ENCODE results near the gene DEPP1.

The DEPP1 gene

DNA sequence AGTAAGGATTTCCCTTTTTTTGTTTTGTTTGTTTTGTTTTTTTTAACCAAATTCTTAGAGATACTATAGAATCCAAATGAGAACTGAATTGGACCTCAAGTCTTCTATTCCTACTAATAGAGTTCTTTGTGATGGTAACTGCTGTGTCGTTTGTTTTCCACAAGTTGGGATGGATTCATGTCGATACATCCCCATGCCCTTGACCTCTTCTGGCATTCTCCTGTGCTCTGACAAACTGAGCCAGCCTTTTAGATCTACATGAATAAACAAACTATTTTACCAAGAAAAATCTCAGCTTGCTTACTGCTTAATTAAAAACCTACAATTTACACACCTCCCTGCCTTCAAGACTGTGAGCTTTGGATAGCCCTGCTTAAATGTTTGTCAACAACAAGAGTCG, 26.1 kb upstream of the DEPP1 start:
- Histone ChIP-seq H3K79me2 (ENCODE audit: insufficient read depth, low read length) (peaks cover 58% of the 10 kb centered on the region), H3K9ac (ENCODE audit: low read depth, low read length, poor library complexity, severe bottlenecking) (no peak overlapping the region), H3K27me3 (ENCODE audit: insufficient read depth, low read length, poor library complexity, severe bottlenecking) (no peaks in the 10 kb centered on the region), H3K4me3 (ENCODE audit: low read length, poor library complexity, severe bottlenecking) (no peak overlapping the region), H3K4me1 (ENCODE audit: insufficient read depth, low read length, poor library complexity, severe bottlenecking) (peaks cover 37% of the 10 kb centered on the region), H2AFZ (ENCODE audit: low read length) (no peak overlapping the region), H3K36me3 (ENCODE audit: insufficient read depth, low read length) (peaks cover 32% of the 10 kb centered on the region), H3K9me3 (ENCODE audit: insufficient read depth, low read depth, low read length) (peaks cover 30% of the 10 kb centered on the region), H3F3A (ENCODE audit: low read depth) (peaks cover 17% of the 10 kb centered on the region), H4K20me1 (ENCODE audit: insufficient read depth, low read length, poor library complexity, severe bottlenecking) (peaks cover 33% of the 10 kb centered on the region), H3K9me2 (replicated peaks; ENCODE audit: low read depth, low read length) (no peaks in the 10 kb centered on the region), H3K4me2 (ENCODE audit: low read depth, low read length, poor library complexity, severe bottlenecking) (no peak overlapping the region)
- no peak for TF ChIP-seq EZH2phosphoT487 (IDR thresholded peaks at IDR 0.05; ENCODE audit: borderline replicate concordance)
- TF ChIP-seq, protein P1, sequence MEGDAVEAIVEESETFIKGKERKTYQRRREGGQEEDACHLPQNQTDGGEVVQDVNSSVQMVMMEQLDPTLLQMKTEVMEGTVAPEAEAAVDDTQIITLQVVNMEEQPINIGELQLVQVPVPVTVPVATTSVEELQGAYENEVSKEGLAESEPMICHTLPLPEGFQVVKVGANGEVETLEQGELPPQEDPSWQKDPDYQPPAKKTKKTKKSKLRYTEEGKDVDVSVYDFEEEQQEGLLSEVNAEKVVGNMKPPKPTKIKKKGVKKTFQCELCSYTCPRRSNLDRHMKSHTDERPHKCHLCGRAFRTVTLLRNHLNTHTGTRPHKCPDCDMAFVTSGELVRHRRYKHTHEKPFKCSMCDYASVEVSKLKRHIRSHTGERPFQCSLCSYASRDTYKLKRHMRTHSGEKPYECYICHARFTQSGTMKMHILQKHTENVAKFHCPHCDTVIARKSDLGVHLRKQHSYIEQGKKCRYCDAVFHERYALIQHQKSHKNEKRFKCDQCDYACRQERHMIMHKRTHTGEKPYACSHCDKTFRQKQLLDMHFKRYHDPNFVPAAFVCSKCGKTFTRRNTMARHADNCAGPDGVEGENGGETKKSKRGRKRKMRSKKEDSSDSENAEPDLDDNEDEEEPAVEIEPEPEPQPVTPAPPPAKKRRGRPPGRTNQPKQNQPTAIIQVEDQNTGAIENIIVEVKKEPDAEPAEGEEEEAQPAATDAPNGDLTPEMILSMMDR (conservative IDR thresholded peaks at IDR 0.05; ENCODE audit: low read length), result no peak

DNA sequence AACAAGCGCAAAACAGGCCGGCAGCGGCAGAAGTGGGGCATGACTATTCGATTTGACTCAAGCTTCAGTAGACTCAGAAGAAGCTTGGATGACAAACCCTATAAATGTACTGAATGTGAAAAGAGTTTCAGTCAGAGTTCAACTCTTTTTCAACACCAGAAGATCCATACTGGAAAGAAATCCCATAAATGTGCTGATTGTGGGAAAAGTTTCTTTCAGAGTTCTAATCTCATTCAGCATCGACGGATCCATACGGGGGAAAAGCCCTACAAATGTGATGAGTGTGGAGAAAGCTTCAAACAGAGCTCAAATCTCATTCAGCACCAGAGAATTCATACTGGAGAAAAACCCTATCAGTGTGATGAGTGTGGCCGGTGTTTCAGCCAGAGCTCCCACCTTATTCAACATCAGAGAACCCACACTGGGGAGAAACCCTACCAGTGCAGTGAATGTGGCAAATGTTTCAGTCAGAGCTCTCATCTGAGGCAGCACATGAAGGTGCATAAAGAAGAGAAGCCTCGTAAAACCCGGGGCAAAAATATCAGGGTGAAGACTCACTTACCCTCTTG, 24.9 kb upstream of the DEPP1 start:
- no peaks in the 10 kb centered on the region for H3K9me2 ChIP-seq (replicated peaks; ENCODE audit: low read depth, low read length)
- H3K4me3 ChIP-seq (ENCODE audit: low read length, poor library complexity, severe bottlenecking), result peak overlapping the region; percentile 81
- H3F3A ChIP-seq (ENCODE audit: low read depth), result peaks cover 17% of the 10 kb centered on the region
- no peak overlapping the region for H3K9ac ChIP-seq (ENCODE audit: low read depth, low read length, poor library complexity, severe bottlenecking)
- peaks cover 33% of the 10 kb centered on the region for H4K20me1 ChIP-seq (ENCODE audit: insufficient read depth, low read length, poor library complexity, severe bottlenecking)
- H3K9me3 ChIP-seq (ENCODE audit: insufficient read depth, low read depth, low read length), result peaks cover 30% of the 10 kb centered on the region
- peaks cover 69% of the 10 kb centered on the region for H3K79me2 ChIP-seq (ENCODE audit: insufficient read depth, low read length)
- peaks cover 49% of the 10 kb centered on the region for H3K4me1 ChIP-seq (ENCODE audit: insufficient read depth, low read length, poor library complexity, severe bottlenecking)
- no peaks in the 10 kb centered on the region for H3K27me3 ChIP-seq (ENCODE audit: insufficient read depth, low read length, poor library complexity, severe bottlenecking)
- TF ChIP-seq EZH2phosphoT487 (IDR thresholded peaks at IDR 0.05; ENCODE audit: borderline replicate concordance), result no peak
- TF ChIP-seq, protein P1 (conservative IDR thresholded peaks at IDR 0.05; ENCODE audit: low read length), result no peak
- peaks cover 32% of the 10 kb centered on the region for H3K36me3 ChIP-seq (ENCODE audit: insufficient read depth, low read length)
- H2AFZ ChIP-seq (ENCODE audit: low read length), result no peak overlapping the region
- peak overlapping the region; percentile 86 for H3K4me2 ChIP-seq (ENCODE audit: low read depth, low read length, poor library complexity, severe bottlenecking)

DNA sequence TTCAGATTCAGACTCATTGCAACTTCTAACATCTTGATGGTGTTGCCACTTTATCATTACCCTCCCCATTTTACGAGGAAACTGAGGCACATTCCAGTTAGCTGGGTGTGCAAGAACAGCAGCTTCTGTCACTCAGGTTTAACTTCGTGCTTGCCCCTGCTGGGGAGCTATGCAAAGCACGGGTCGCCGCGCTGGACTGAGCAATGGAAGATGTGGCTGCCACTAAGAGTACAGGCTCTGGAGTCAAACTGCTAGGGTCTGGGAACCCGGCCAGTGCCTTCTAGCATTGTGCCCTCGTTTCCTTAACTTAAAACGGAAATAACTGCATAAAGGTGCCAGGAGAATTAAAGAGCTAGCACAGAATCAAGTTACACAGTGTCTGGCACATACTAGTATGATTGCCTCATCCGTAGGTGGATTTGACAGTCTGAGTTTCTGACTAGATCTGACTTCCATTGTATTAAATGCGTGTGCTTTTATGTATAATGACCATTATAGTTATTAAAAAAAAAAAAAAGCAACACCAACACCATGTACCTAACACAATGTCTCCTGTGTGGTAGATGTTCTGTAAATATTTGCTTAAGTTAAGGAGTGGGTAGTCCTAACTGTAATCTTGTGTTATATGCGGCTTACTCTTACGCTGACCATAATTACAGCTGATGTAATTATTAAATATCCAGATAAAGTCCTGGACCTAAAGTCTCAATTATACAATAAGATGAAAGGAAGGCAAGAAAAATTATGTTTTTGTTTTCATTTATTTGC, 23.0 kb upstream of the DEPP1 start:
- H3K27me3 ChIP-seq (ENCODE audit: insufficient read depth, low read length, poor library complexity, severe bottlenecking), result no peaks in the 10 kb centered on the region
- H4K20me1 ChIP-seq (ENCODE audit: insufficient read depth, low read length, poor library complexity, severe bottlenecking), result peaks cover 33% of the 10 kb centered on the region
- no peak for TF ChIP-seq EZH2phosphoT487 (IDR thresholded peaks at IDR 0.05; ENCODE audit: borderline replicate concordance)
- TF ChIP-seq, protein P1 (conservative IDR thresholded peaks at IDR 0.05; ENCODE audit: low read length), result peak; percentile 22; the same call in 1 of the 2 replicates
- peaks cover 32% of the 10 kb centered on the region for H3K36me3 ChIP-seq (ENCODE audit: insufficient read depth, low read length)
- H3K79me2 ChIP-seq (ENCODE audit: insufficient read depth, low read length), result peaks cover 78% of the 10 kb centered on the region
- H3K9me3 ChIP-seq (ENCODE audit: insufficient read depth, low read depth, low read length), result peaks cover 30% of the 10 kb centered on the region
- peaks cover 63% of the 10 kb centered on the region for H3K4me1 ChIP-seq (ENCODE audit: insufficient read depth, low read length, poor library complexity, severe bottlenecking)
- no peaks in the 10 kb centered on the region for H3K9me2 ChIP-seq (replicated peaks; ENCODE audit: low read depth, low read length)
- peak overlapping the region; percentile 81 for H3K4me3 ChIP-seq (ENCODE audit: low read length, poor library complexity, severe bottlenecking)
- H3K4me2 ChIP-seq (ENCODE audit: low read depth, low read length, poor library complexity, severe bottlenecking), result peak overlapping the region; percentile 86
- peak overlapping the region; percentile 92 for H3K9ac ChIP-seq (ENCODE audit: low read depth, low read length, poor library complexity, severe bottlenecking)
- no peak overlapping the region for H2AFZ ChIP-seq (ENCODE audit: low read length)
- H3F3A ChIP-seq (ENCODE audit: low read depth), result peaks cover 13% of the 10 kb centered on the region
